OCI-LY1 (cell line): Measurements from ENCODE around the gene ASB2.
A peak's percentile ranks its signal among the peaks of the same experiment; 100 is the strongest.

Experiments
- H2AFZ ChIP-seq: fragments of 200-600 bp; sonication (generic), shearing (Covaris generic); 2 replicates; pipeline ENCODE4 v1.6.0; 2014; ENCODE audit warnings: antibody characterized with exemption, mild to moderate bottlenecking, low read length
- H3F3A ChIP-seq: fragments of 200-600 bp; sonication (generic), shearing (Covaris generic); 2 replicates; pipeline ENCODE4 v1.6.0; 2014; ENCODE audit warnings: mild to moderate bottlenecking, antibody characterized with exemption, low read length, moderate library complexity; ENCODE audit not compliant: insufficient read depth
- H3K27ac ChIP-seq: fragments of 200-600 bp; sonication (generic); 2 replicates; pipeline ENCODE4 v1.5.1; 2014; ENCODE audit warnings: low read length, mixed run types, mild to moderate bottlenecking, low read depth; ENCODE audit not compliant: poor library complexity, severe bottlenecking
- H3K27me3 ChIP-seq: fragments of 200-600 bp; sonication (generic); 2 replicates; pipeline ENCODE4 v1.6.0; 2014; ENCODE audit warnings: antibody characterized with exemption, mild to moderate bottlenecking, low read length, moderate library complexity; ENCODE audit not compliant: insufficient read depth
- H3K36me3 ChIP-seq: fragments of 200-600 bp; sonication (generic); 2 replicates; pipeline ENCODE4 v1.6.1; 2014; ENCODE audit warnings: mild to moderate bottlenecking, antibody characterized with exemption, low read length, moderate library complexity, mixed read lengths; ENCODE audit not compliant: insufficient read depth
- H3K4me1 ChIP-seq: fragments of 200-600 bp; sonication (generic); 2 replicates; pipeline ENCODE4 v1.5.1; 2014; ENCODE audit warnings: mild to moderate bottlenecking, low read length, moderate library complexity; ENCODE audit not compliant: insufficient read depth, severe bottlenecking
- H3K4me2 ChIP-seq: fragments of 200-600 bp; sonication (generic), shearing (Covaris generic); 2 replicates; pipeline ENCODE4 v1.6.1; 2014; ENCODE audit warnings: low read length
- H3K4me3 ChIP-seq: fragments of 200-600 bp; sonication (generic); 2 replicates; pipeline ENCODE4 v1.5.1; 2014; ENCODE audit warnings: low read length, low read depth, mild to moderate bottlenecking, mixed read lengths; ENCODE audit not compliant: poor library complexity, severe bottlenecking
- H3K79me2 ChIP-seq: fragments of 200-600 bp; shearing (Covaris generic); 2 replicates; pipeline ENCODE4 v1.6.1; 2016; ENCODE audit warnings: mixed run types, low read length, mixed read lengths; ENCODE audit not compliant: insufficient read depth
- H3K9ac ChIP-seq: fragments of 200-600 bp; sonication (generic), shearing (Covaris generic); 2 replicates; pipeline ENCODE4 v1.6.1; 2014; ENCODE audit warnings: mild to moderate bottlenecking, low read length, mixed read lengths
- H3K9me2 ChIP-seq: fragments of 200-600 bp; sonication (generic), shearing (Covaris generic); 2 replicates; pipeline ENCODE4 v1.6.1; 2014; ENCODE audit warnings: low read depth, mild to moderate bottlenecking, low read length, mixed read lengths
- H3K9me3 ChIP-seq: fragments of 200-600 bp; shearing (Covaris generic); 2 replicates; pipeline ENCODE4 v1.6.1; 2014; ENCODE audit warnings: low read length, mixed read lengths
- H4K20me1 ChIP-seq: fragments of 200-600 bp; sonication (generic), shearing (Covaris generic); 2 replicates; pipeline ENCODE4 v1.6.0; 2016; ENCODE audit warnings: mild to moderate bottlenecking, low read length; ENCODE audit not compliant: insufficient read depth
- CTCF ChIP-seq: fragments of 200-600 bp; sonication (generic), shearing (Covaris generic); IDR thresholded peaks from 2 replicates; pipeline ENCODE4 v1.5.1; 2017; ENCODE audit warnings: mild to moderate bottlenecking, antibody characterized with exemption, low read length, moderate library complexity, mixed read lengths
- EZH2 ChIP-seq: fragments of 200-600 bp; sonication (generic), shearing (Covaris generic); IDR thresholded peaks from 2 replicates; pipeline ENCODE4 v1.8.0; 2017; ENCODE audit warnings: borderline replicate concordance, mixed run types, mild to moderate bottlenecking, antibody characterized with exemption, low read length, moderate library complexity, mixed read lengths

ASB2 gene

DNA sequence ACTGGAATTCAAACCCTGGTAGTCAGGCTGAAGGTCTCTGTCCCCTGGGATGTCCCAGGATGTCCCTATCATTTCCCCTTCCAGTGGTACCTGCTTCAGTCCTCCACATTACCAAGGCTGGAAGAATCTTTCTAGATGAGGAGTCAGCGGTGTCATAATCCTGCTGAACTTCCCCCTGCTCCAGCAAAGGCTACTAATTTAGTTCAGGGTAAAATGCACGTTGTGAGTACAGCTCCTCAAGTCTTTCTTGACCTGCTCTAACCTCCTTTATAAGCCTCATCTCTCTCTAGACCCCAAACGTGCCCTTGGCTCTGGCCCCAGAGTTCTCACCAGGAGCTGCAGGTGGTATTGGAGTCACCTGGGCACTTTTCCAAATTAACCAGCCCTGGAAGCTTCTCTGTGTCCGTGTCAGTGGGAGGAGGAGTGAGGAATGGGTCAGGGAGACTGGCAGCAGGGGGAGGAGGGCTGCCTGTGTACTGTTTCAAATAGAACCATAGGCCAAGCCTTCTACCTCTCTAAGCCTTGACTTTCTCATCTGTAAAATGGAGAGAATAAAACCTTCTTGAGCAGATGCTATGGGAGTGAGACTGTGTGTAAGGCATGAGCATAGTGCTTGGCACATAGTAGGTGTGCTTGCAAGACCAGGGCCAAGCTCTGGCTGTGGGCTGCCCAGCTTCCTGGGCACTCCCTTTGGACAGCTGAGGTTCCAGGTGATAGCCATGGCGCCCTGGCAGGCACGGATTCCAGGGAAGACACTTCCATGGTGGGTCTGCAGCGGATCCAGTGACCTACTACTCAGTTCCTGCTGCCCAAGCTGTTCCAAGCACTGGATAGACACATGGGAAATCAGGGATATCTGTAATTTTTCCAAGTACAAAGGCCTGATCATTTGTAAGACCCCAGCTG, 24.5 kb downstream of the ASB2 start:
- Histone ChIP-seq H4K20me1 (no peaks in the 10 kb centered on the region), H3F3A (no peaks in the 10 kb centered on the region), H3K9me3 (no peaks in the 10 kb centered on the region), H3K9me2 (no peaks in the 10 kb centered on the region), H3K27me3 (no peaks in the 10 kb centered on the region), H3K4me2 (no peak overlapping the region), H3K4me3 (no peak overlapping the region), H3K36me3 (peaks cover 71% of the 10 kb centered on the region), H2AFZ (no peak overlapping the region), H3K27ac (peak overlapping the region; percentile 100), H3K79me2 (no peaks in the 10 kb centered on the region), H3K9ac (no peak overlapping the region), H3K4me1 (peaks cover 48% of the 10 kb centered on the region)
- TF ChIP-seq CTCF, result no peak
- TF ChIP-seq EZH2, result no peak

DNA sequence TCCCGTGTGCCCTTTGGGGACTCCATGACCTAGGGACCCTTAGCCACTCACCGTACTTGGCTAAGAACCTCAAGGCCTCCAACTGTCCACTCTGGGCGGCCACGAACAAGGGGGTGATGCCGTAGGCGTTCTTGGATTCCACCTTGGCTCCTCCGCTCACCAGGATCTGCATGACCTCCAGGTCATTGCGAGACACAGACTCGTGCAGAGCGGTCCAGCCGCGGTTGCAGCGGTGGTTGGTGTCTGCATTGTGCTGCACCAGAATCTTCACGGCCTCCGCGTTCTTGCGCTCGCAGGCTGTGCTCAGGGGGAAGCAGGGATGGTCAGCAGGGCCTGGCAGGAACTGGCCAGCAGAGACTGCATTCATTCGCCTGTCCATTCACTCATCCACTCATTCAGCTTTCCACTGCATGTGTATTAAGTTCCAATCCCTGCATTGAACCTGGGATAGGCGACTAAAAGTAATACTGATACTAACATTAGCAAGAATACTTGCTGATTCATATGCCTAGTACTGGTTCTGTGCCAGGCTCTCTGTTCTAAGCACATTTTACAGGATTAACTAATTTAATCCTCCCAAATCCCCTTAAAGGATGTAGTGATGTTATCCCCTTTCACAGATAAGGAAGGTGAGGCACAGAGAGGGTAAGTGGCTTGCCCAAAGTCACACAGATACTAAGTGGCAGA, 25.3 kb downstream of the ASB2 start:
- Histone ChIP-seq H3F3A (no peaks in the 10 kb centered on the region), H3K9me2 (no peaks in the 10 kb centered on the region), H3K4me1 (peaks cover 40% of the 10 kb centered on the region), H3K27ac (peak overlapping the region; percentile 100), H3K9me3 (no peaks in the 10 kb centered on the region), H2AFZ (no peak overlapping the region), H4K20me1 (no peaks in the 10 kb centered on the region), H3K36me3 (peaks cover 79% of the 10 kb centered on the region), H3K9ac (no peak overlapping the region), H3K4me2 (no peak overlapping the region), H3K27me3 (no peaks in the 10 kb centered on the region), H3K4me3 (no peak overlapping the region), H3K79me2 (no peaks in the 10 kb centered on the region)
- no peak for TF ChIP-seq EZH2
- TF ChIP-seq CTCF, result no peak

DNA sequence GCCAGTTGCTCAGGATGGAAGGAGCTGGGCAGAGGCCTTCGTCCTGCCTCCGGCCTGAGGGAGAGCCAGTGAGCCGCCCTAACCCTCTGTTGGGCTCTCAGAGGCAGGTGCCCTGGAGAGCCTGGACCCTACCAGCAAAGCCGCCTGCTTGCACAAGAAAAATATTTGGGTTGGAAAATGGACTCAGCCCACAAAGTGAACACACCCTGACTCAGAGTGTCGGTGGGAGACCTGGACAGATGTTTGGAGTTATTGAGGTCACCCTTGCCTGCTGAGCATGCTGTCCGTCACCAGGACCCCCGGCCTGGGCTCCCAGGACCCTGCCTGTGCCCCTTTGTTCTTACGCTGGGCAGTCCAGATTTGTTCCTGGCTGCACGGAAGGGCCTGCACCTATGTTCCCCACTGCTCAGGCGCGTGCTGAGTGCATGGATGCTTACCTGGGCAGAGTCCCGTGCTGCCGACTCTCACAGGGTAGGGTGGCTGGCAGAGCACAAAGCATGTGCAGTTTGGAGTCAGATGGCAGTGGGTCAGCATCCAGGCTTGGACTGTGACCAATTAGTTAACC, 26.8 kb downstream of the ASB2 start:
- Histone ChIP-seq H3K27me3 (no peaks in the 10 kb centered on the region), H3K4me3 (no peak overlapping the region), H3F3A (no peaks in the 10 kb centered on the region), H3K9me2 (no peaks in the 10 kb centered on the region), H4K20me1 (no peaks in the 10 kb centered on the region), H3K27ac (no peak overlapping the region), H3K4me2 (no peak overlapping the region), H3K4me1 (peaks cover 25% of the 10 kb centered on the region), H3K9me3 (no peaks in the 10 kb centered on the region), H3K9ac (no peak overlapping the region), H3K79me2 (no peaks in the 10 kb centered on the region), H2AFZ (no peak overlapping the region), H3K36me3 (peaks cover 92% of the 10 kb centered on the region)
- TF ChIP-seq EZH2 (no peak), CTCF (no peak)
